ENCODE data around the gene CIAO1.
A peak's percentile ranks its signal among the peaks of the same experiment; 100 is the strongest.
"Not testable (repeated sequence)": the region's sequence is repeated elsewhere in the genome, so short reads cannot be mapped to it uniquely, and the experiment has no call there.

CIAO1 gene

DNA sequence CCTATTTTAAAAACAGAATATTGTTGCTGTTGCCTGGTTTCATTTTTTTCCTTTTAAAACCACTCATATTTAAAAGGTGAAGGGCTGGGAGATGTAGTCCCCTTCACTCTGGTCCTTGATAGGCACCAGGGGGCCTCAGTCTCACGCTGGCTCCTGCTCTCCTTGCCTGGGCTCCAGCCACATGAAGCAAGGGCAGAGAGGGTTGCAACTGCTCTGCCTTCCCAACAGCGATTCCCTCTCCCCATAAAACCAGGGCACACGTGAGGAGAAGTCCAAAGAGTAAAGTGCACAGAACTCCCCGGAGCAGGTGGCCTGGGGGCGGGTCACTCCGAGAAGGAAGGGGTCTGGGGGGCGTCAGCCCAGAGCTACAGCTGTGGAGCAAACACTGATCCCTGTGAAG, 13.0 kb upstream of the CIAO1 start:
- H3K9ac ChIP-seq (ENCODE audit: low read length) = no peak overlapping the region
- H3K4me3 ChIP-seq (ENCODE audit: low read length) = no peak overlapping the region
- no peak overlapping the region for H3K27ac ChIP-seq (ENCODE audit: low read depth, low read length)
- H3K4me1 ChIP-seq (ENCODE audit: control insufficient read depth, insufficient read depth, low read length) = peaks cover 3% of the 10 kb centered on the region
- H3K36me3 ChIP-seq (ENCODE audit: control insufficient read depth, insufficient read depth, low read length) = peaks cover 38% of the 10 kb centered on the region
- no peaks in the 10 kb centered on the region for H3K27me3 ChIP-seq (ENCODE audit: control insufficient read depth, insufficient read depth, low read length)

DNA sequence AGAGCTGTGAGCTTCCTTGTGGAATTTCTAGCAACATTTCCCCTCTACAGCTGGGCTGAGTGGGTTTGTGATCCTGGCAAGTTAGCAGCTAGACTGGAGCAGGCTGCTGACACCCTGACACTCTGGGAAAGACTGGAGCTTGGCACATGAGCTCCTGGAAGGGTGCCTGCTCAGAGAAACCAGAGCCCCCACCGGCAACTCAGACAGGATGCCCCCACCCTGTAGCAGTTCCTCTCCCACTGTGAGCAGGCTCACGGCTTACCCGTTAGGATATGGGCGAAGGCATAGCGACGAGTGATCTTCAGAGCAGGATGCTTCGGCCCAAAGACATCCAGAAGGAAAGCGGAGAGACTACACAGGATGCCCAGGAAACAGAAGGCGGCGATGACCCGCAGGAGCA, 11.5 kb upstream of the CIAO1 start:
- Histone ChIP-seq H3K9ac (ENCODE audit: low read length) (no peak overlapping the region), H3K27ac (ENCODE audit: low read depth, low read length) (no peak overlapping the region), H3K27me3 (ENCODE audit: control insufficient read depth, insufficient read depth, low read length) (no peaks in the 10 kb centered on the region), H3K4me3 (ENCODE audit: low read length) (no peak overlapping the region), H3K36me3 (ENCODE audit: control insufficient read depth, insufficient read depth, low read length) (peaks cover 38% of the 10 kb centered on the region), H3K4me1 (ENCODE audit: control insufficient read depth, insufficient read depth, low read length) (peaks cover 6% of the 10 kb centered on the region)

DNA sequence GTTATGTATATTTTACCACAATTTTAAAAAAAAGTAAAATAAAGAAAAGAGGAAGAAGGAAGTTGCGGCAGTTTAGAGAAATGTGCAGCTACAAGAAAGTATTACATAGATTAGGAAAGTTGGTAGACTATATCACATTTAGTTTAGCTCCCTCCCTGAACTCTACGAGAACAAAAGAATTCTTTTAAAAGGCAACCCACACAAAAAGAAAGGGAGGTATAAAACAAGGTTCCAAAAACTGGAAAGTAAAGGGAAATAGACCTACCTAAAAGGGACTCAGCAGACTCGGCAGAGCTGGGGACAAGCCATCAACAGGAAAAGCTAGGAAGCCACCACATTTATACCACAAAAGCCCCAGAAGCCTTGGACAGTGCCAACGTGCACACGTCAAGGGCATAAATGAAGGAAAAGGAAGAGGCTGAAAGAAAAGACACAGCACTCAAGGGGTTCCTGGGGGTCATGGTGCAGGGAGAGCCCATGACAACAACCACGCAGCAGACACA, 9.4 kb upstream of the CIAO1 start:
- Histone ChIP-seq H3K27me3 (ENCODE audit: control insufficient read depth, insufficient read depth, low read length) (no peaks in the 10 kb centered on the region), H3K27ac (ENCODE audit: low read depth, low read length) (no peak overlapping the region), H3K9ac (ENCODE audit: low read length) (no peak overlapping the region), H3K4me1 (ENCODE audit: control insufficient read depth, insufficient read depth, low read length) (peaks cover 19% of the 10 kb centered on the region), H3K4me3 (ENCODE audit: low read length) (no peak overlapping the region), H3K36me3 (ENCODE audit: control insufficient read depth, insufficient read depth, low read length) (peaks cover 35% of the 10 kb centered on the region)

GRCh38 chr2:96257744-96258143, 8.3 kb upstream of the CIAO1 start:
- not testable (repeated sequence) for H3K27ac ChIP-seq (ENCODE audit: low read depth, low read length); H3K9ac ChIP-seq (ENCODE audit: low read length); H3K27me3 ChIP-seq (ENCODE audit: control insufficient read depth, insufficient read depth, low read length); H3K4me3 ChIP-seq (ENCODE audit: low read length)
- peaks cover 25% of the 10 kb centered on the region for H3K36me3 ChIP-seq (ENCODE audit: control insufficient read depth, insufficient read depth, low read length)
- H3K4me1 ChIP-seq (ENCODE audit: control insufficient read depth, insufficient read depth, low read length) = peaks cover 17% of the 10 kb centered on the region

DNA sequence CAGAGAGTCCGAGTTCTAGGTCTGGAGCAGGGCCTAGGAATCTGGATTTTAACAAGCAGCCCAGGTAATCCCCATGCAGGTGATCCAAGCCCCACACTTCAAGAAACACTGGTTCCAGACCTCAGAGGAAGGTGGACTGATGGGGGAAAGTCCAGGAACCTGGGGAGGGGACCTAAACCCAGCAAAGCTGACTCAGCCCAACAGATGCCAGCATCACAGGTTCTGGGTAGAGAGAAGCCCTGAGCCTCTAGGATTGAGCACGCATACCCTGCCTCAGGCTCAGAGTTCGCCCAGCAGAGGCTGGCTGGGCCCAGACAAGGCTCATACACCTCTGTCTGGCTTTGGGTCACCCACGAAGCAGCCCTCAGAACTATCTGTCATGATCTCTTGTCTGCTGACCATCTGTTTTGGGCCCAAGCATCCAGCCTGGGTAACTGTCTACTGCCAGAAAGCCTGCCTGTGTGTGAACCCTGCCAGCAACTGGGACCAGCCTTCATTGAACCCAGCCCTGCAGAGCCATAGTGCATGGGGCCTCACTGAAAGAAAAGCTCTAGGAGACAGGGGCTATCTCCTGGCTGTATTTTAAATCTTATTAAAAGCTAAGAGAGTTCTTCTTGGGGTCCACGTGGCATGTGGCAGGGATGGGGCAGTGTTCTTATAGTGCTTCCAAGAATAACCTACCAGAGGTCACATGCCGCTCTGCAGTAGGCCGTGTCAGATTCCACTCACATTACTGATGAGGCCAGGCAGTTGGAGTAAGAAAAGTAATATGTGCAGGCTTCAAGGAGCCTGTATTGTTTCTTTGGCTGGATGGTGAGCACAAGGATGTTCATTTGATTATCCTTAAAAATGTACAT, 7.6 kb upstream of the CIAO1 start:
- no peak overlapping the region for H3K4me3 ChIP-seq (ENCODE audit: low read length)

GRCh38 chr2:96259497-96259921, 6.5 kb upstream of the CIAO1 start:
- peak overlapping the region; percentile 71 for H3K27ac ChIP-seq (ENCODE audit: low read depth, low read length)
- peaks cover 12% of the 10 kb centered on the region for H3K36me3 ChIP-seq (ENCODE audit: control insufficient read depth, insufficient read depth, low read length)
- H3K4me1 ChIP-seq (ENCODE audit: control insufficient read depth, insufficient read depth, low read length) = peaks cover 17% of the 10 kb centered on the region
- no peak overlapping the region for H3K4me3 ChIP-seq (ENCODE audit: low read length)
- H3K9ac ChIP-seq (ENCODE audit: low read length) = no peak overlapping the region
- no peaks in the 10 kb centered on the region for H3K27me3 ChIP-seq (ENCODE audit: control insufficient read depth, insufficient read depth, low read length)

More for the DNA sequence above, 7.6 kb upstream of the CIAO1 start:
- Histone ChIP-seq H3K27me3 (ENCODE audit: control insufficient read depth, insufficient read depth, low read length) (no peaks in the 10 kb centered on the region), H3K4me1 (ENCODE audit: control insufficient read depth, insufficient read depth, low read length) (peaks cover 17% of the 10 kb centered on the region), H3K9ac (ENCODE audit: low read length) (no peak overlapping the region), H3K36me3 (ENCODE audit: control insufficient read depth, insufficient read depth, low read length) (peaks cover 19% of the 10 kb centered on the region), H3K27ac (ENCODE audit: low read depth, low read length) (peak overlapping the region; percentile 10)

GRCh38 chr2:96260387-96261260, 5.4 kb upstream of the CIAO1 start:
- H3K27me3 ChIP-seq (ENCODE audit: control insufficient read depth, insufficient read depth, low read length) = no peaks in the 10 kb centered on the region
- peak overlapping the region; percentile 71 for H3K27ac ChIP-seq (ENCODE audit: low read depth, low read length)
- peaks cover 7% of the 10 kb centered on the region for H3K36me3 ChIP-seq (ENCODE audit: control insufficient read depth, insufficient read depth, low read length)
- H3K9ac ChIP-seq (ENCODE audit: low read length) = peak overlapping the region; percentile 32
- H3K4me3 ChIP-seq (ENCODE audit: low read length) = no peak overlapping the region
- peaks cover 22% of the 10 kb centered on the region for H3K4me1 ChIP-seq (ENCODE audit: control insufficient read depth, insufficient read depth, low read length)

- peaks cover 22% of the 10 kb centered on the region for H3K4me1 ChIP-seq (ENCODE audit: control insufficient read depth, insufficient read depth, low read length)
- H3K4me3 ChIP-seq (ENCODE audit: low read length) = no peak overlapping the region
- H3K27ac ChIP-seq (ENCODE audit: low read depth, low read length) = peak overlapping the region; percentile 71
Observed at GRCh38 chr2:96261328-96262003, 4.6 kb upstream of the CIAO1 start.

GRCh38 chr2:96262306-96262705, 3.7 kb upstream of the CIAO1 start:
- Histone ChIP-seq H3K36me3 (ENCODE audit: control insufficient read depth, insufficient read depth, low read length) (peaks cover 7% of the 10 kb centered on the region), H3K4me1 (ENCODE audit: control insufficient read depth, insufficient read depth, low read length) (peaks cover 25% of the 10 kb centered on the region), H3K4me3 (ENCODE audit: low read length) (no peak overlapping the region), H3K27me3 (ENCODE audit: control insufficient read depth, insufficient read depth, low read length) (no peaks in the 10 kb centered on the region), H3K27ac (ENCODE audit: low read depth, low read length) (no peak overlapping the region), H3K9ac (ENCODE audit: low read length) (no peak overlapping the region)

More at GRCh38 chr2:96261328-96262003, 4.6 kb upstream of the CIAO1 start:
- Histone ChIP-seq H3K9ac (ENCODE audit: low read length) (no peak overlapping the region), H3K27me3 (ENCODE audit: control insufficient read depth, insufficient read depth, low read length) (no peaks in the 10 kb centered on the region), H3K36me3 (ENCODE audit: control insufficient read depth, insufficient read depth, low read length) (peaks cover 7% of the 10 kb centered on the region)

DNA sequence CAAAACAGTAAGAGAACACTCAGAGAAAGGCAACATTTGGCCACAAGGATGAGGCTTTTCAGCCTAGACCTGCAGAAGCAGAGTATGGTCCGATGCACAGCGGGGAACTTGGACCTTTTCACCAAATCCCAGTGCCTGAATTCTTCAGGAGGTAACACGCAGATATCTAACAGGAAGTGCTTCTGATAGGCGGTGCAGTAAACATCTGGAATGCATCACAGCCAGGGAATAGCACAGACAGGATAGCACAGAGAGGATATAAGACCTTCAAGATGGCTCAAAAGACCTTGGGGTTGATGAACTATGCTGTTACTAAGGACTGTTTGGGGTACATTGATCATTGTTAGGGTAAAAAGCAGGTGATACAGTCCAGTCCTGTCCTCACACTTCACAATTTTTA, 1.9 kb upstream of the CIAO1 start:
- H3K36me3 ChIP-seq (ENCODE audit: control insufficient read depth, insufficient read depth, low read length) = peaks cover 16% of the 10 kb centered on the region
- H3K4me1 ChIP-seq (ENCODE audit: control insufficient read depth, insufficient read depth, low read length) = peaks cover 25% of the 10 kb centered on the region
- no peak overlapping the region for H3K27ac ChIP-seq (ENCODE audit: low read depth, low read length)
- H3K9ac ChIP-seq (ENCODE audit: low read length) = no peak overlapping the region
- no peaks in the 10 kb centered on the region for H3K27me3 ChIP-seq (ENCODE audit: control insufficient read depth, insufficient read depth, low read length)
- peak overlapping the region; percentile 92 for H3K4me3 ChIP-seq (ENCODE audit: low read length)

DNA sequence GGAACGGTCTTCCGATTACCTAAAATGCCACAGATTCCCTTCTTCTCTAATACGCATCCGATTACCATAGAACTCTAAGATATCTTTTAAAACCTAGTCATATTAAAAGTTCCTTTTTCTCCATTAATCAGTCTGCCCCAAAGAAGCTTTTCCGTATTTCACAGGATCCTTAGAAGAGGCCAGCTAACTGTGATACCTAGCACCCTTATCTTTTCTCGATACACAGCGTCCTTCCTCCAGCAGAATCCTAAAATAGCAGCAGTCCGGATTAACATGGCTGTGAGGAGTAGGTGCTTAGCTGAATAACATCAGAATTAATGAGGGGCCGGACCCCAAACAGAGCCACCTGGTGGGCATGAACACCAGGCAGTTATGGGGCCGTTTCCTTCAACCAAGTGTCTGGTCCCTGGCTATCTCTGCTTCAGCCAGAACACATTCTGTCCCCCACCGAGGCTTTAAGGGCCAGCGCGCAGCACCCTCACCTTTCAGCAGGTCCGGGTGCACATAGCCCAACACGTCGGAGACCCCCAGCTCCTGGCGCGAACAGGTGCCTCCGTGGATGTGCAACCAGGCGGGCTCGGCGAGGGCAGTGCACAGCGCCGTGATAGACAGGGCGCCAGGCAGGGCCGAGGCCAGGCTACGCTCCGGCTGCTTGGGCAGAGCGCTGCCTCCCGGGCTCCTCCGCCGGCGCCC, 1.2 kb upstream of the CIAO1 start:
- Histone ChIP-seq H3K4me1 (ENCODE audit: control insufficient read depth, insufficient read depth, low read length) (peaks cover 22% of the 10 kb centered on the region), H3K36me3 (ENCODE audit: control insufficient read depth, insufficient read depth, low read length) (peaks cover 19% of the 10 kb centered on the region), H3K4me3 (ENCODE audit: low read length) (peak overlapping the region; percentile 92), H3K27me3 (ENCODE audit: control insufficient read depth, insufficient read depth, low read length) (no peaks in the 10 kb centered on the region), H3K27ac (ENCODE audit: low read depth, low read length) (peak overlapping the region; percentile 52), H3K9ac (ENCODE audit: low read length) (peak overlapping the region; percentile 92)

Data from rectal smooth muscle tissue (tissue), 1 donor.